SK-N-SH treated with all-trans-retinoic acid at 6 μM for 48 hours (cell line): ENCODE measurements around the gene TREML2.

Experiments used
- ARNTL ChIP-seq: fragments of 450-650 bp; formaldehyde crosslinking; IDR thresholded peaks from 2 replicates; pipeline ENCODE4 v1.5.0; 2020; ENCODE audit warnings: low read depth, mild to moderate bottlenecking, moderate library complexity, borderline replicate concordance
- PPARA ChIP-seq: fragments of 250-450 bp; sonication (Bioruptor Pico); IDR thresholded peaks from 2 replicates; pipeline ENCODE4 v1.5.0; 2020; ENCODE audit warnings: mild to moderate bottlenecking, borderline replicate concordance
- TCF4 ChIP-seq: fragments of 250-450 bp; sonication (Bioruptor Pico); IDR thresholded peaks from 2 replicates; pipeline ENCODE4 v1.8.0; 2021; ENCODE audit warnings: mild to moderate bottlenecking, moderate library complexity, borderline replicate concordance
- ZFP3 ChIP-seq: fragments of 250-450 bp; sonication (Bioruptor Pico); IDR thresholded peaks from 2 replicates; pipeline ENCODE4 v1.5.0; 2020; ENCODE audit warnings: mild to moderate bottlenecking, moderate library complexity
- ZFP30 ChIP-seq: fragments of 450-650 bp; formaldehyde crosslinking; IDR thresholded peaks from 2 replicates; pipeline ENCODE4 v1.5.0; 2022; ENCODE audit warnings: mild to moderate bottlenecking, moderate library complexity
- TF ChIP-seq, protein P1 (sequence below): fragments of 250-450 bp; sonication (Bioruptor Pico); IDR thresholded peaks from 2 replicates; pipeline ENCODE4 v1.5.1; 2020; ENCODE audit warnings: low read depth, mild to moderate bottlenecking, moderate library complexity

DNA sequence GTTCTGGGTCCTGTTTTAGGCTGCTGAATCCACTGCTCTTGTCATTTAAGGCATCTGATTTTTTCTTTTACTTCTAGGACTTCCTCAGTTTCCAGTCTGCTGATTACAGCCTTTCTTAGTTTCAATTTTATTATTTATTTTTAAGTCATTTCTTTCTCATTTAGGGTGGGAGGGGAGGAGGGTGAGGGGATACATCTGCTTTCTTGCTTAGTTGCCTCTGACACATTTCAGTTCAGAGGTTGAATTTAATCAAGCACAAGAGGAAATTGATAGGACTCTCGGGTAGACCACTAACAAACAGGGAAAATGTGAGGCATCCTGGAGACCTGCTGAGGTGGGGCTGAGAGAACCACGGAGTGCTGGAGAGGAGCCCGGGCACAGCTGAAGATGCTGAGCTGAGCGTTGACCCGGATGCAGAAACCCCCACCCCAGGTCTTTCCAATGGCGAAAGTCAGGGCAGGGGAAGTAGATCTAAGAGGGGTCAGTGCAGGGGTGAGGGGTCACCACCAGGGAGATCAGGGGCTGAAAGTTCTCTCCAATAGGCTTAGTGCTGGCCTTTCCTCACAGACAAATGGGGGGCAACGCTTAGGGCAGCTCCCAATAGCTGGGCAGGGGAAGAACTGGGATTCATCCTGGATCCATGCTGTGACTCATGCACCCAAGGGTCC, 7.6 kb upstream of the TREML2 start:
- TF ChIP-seq ARNTL, result no peak
- TF ChIP-seq, protein P1, sequence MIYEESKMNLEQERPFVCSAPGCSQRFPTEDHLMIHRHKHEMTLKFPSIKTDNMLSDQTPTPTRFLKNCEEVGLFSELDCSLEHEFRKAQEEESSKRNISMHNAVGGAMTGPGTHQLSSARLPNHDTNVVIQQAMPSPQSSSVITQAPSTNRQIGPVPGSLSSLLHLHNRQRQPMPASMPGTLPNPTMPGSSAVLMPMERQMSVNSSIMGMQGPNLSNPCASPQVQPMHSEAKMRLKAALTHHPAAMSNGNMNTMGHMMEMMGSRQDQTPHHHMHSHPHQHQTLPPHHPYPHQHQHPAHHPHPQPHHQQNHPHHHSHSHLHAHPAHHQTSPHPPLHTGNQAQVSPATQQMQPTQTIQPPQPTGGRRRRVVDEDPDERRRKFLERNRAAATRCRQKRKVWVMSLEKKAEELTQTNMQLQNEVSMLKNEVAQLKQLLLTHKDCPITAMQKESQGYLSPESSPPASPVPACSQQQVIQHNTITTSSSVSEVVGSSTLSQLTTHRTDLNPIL (CRISPR knock-in tag), result no peak
- TF ChIP-seq ZFP3, result no peak
- TF ChIP-seq PPARA (CRISPR knock-in tag), result no peak
- TF ChIP-seq TCF4 (CRISPR knock-in tag), result no peak
- TF ChIP-seq ZFP30, result no peak
